ENCODE data around the gene MYO3B.

The MYO3B gene

DNA sequence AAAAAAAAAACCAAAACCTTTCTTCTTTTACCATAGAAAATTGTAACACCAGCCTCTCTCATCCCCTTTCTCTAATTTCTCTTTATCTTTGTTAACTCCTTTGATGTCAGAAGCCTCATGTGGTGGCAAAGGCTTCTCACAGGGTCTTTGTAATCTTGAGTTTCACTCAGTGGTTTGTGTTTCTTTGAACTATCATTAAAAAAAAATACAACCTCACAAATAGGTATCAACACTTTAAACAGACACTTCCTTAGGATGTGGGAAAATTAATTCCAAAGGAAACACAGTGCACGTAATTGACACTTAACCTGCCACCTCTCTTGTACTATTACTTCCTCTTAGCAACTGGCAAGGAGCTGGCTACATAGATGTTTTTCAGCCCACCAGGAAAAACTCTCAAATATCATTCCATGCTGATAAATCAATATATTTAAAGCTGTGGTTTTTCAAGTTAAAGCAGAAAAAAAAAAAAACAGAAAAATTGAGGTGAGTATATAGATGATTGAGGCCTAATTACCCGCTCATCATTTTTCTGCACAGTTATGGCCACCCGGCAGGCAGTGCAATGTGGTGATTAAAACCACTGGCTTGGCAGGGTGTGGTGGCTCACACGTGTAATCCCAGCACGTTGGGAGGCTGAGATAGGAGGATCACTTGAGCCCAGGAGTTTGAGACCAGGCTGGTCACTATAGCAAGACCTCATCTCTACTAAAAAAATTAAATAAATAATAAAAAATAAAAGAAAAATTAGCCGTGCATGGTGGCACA is 193.5 kb downstream of the MYO3B start:
- Mint-ChIP-seq H3K36me3 (no peaks in the 10 kb centered on the region), H3K27ac (no peak overlapping the region), H3K27me3 (peaks cover 51% of the 10 kb centered on the region), H3K4me3 (no peak overlapping the region), H3K9me3 (no peaks in the 10 kb centered on the region), H3K4me1 (peaks cover 13% of the 10 kb centered on the region)
- no peak for ATAC-seq

DNA sequence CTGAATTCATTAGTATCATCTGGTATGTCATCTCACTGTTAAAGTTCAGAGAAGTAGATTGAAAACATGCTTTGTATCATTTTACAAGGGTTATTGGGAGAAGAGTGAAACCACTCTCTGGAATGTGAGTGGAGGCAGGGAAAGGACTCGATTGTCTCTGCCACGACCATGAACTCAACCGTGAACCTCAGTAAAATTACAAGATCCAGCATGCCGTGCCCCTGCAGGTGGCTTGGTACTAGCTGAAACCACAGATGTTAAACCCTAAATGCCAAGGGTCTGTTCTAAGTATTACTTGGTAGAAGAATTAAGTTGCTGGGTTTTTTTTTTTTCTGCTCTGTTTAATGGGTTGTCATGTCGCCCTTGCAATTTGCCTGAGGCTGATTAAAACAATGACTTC is 197.2 kb downstream of the MYO3B start:
- Mint-ChIP-seq H3K36me3 (no peaks in the 10 kb centered on the region), H3K27ac (no peak overlapping the region), H3K4me1 (peaks cover 7% of the 10 kb centered on the region), H3K4me3 (no peak overlapping the region), H3K27me3 (peaks cover 52% of the 10 kb centered on the region), H3K9me3 (no peaks in the 10 kb centered on the region)
- ATAC-seq, result peak; percentile 31

DNA sequence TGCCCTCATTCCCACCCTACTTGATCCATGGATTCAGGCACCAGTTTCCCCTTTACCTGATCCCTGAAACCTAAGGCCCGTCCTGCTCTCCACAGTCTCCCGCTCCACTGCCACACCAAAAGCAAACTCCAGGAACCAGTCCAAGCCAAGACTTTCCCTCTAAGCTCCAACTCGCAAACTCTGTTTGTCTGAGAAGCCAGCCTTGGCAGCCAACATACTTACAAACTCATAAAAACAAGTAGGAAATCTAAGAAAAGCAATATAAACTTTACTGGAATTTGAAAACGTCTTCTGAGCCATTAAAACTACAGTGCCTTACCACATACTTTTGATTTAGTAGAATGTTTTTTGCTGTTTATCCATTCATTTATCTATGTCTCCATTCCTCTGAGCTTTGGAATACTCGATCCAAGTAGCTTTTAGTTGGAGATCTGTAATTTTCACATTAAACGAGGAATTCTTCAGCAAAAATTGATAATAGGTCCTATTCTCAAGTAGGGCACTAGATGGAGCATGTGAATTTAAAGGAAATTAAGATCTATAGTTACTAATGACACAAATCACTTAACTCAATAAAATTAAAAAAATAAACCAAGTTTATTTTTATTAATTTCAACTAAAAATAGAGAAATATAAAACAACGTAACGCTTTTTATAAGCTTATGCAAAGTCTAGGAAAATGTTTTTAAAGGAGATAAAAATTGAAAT is 199.7 kb downstream of the MYO3B start:
- no peak for ATAC-seq
- no peaks in the 10 kb centered on the region for H3K36me3 Mint-ChIP-seq
- peaks cover 7% of the 10 kb centered on the region for H3K4me1 Mint-ChIP-seq
- H3K9me3 Mint-ChIP-seq, result no peaks in the 10 kb centered on the region
- H3K4me3 Mint-ChIP-seq, result no peak overlapping the region
- no peak overlapping the region for H3K27ac Mint-ChIP-seq
- H3K27me3 Mint-ChIP-seq, result peaks cover 33% of the 10 kb centered on the region

DNA sequence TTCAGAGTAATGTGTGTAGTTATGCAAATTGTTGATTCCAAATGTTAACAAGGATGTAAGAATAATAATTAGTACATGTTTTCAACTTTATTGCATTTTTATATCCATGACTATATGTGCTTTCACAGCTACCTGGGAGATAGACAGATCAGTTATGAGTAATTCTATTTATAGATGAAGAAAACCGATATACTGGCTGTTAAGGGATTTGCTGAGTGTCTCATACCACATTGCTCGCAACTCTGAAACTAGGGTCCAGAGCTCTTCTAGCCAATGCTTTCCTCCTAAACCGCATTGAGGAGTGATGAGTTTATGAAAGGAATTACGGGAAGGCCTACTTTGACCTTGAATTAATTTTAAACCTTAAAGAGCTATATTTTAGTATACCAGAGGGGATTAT is 202.3 kb downstream of the MYO3B start:
- ATAC-seq, result no peak
- H3K9me3 Mint-ChIP-seq, result no peaks in the 10 kb centered on the region

DNA sequence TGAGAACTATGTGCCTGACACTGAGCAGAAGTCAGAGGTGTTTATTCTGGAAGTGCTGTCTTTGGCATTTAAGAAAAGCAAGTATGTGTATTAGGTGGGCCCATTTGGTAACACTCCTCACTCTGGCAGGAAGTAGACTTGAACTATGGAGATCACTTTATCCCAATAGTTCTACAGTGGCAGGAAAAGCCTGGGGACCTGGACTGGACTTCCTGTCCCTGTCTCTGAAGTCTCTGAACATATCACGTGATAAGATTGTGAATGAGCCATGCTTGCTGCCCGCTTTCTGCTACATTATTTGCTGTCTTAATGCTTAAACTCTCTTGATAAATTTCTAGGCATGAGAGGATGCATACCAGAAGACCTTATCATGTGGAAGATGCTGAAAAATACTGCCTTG is 203.7 kb downstream of the MYO3B start:
- no peak for ATAC-seq
- Mint-ChIP-seq H3K36me3 (no peaks in the 10 kb centered on the region), H3K27me3 (peaks cover 10% of the 10 kb centered on the region), H3K4me1 (no peaks in the 10 kb centered on the region), H3K27ac (no peak overlapping the region), H3K4me3 (no peak overlapping the region), H3K9me3 (no peaks in the 10 kb centered on the region)

More for the DNA sequence above, 202.3 kb downstream of the MYO3B start:
- peaks cover 6% of the 10 kb centered on the region for H3K4me1 Mint-ChIP-seq
- H3K36me3 Mint-ChIP-seq, result no peaks in the 10 kb centered on the region
- H3K27me3 Mint-ChIP-seq, result peaks cover 21% of the 10 kb centered on the region
- H3K4me3 Mint-ChIP-seq, result no peak overlapping the region
- no peak overlapping the region for H3K27ac Mint-ChIP-seq

DNA sequence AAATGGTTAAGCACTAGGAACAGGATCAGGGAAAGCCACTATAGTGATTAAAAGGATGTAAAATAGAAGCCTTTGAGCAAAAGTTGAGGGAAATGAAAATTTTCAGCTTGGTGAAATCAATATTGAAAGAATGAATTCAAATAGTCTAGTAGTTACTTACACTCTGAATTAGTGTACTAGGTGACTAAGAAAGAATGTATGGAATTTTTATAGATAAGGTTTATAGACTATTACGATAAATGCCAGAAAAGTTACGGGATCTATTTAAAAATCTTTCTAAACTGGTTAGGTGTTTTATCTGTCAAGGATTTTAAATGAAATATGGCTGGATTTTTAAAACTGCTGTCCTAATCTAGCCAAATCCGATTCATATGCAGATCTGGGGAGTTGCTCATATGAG is 208.6 kb downstream of the MYO3B start:
- no peak for ATAC-seq
- H3K9me3 Mint-ChIP-seq, result no peaks in the 10 kb centered on the region
- peaks cover 20% of the 10 kb centered on the region for H3K27me3 Mint-ChIP-seq
- no peaks in the 10 kb centered on the region for H3K36me3 Mint-ChIP-seq
- H3K27ac Mint-ChIP-seq, result no peak overlapping the region
- no peaks in the 10 kb centered on the region for H3K4me1 Mint-ChIP-seq
- H3K4me3 Mint-ChIP-seq, result no peak overlapping the region

DNA sequence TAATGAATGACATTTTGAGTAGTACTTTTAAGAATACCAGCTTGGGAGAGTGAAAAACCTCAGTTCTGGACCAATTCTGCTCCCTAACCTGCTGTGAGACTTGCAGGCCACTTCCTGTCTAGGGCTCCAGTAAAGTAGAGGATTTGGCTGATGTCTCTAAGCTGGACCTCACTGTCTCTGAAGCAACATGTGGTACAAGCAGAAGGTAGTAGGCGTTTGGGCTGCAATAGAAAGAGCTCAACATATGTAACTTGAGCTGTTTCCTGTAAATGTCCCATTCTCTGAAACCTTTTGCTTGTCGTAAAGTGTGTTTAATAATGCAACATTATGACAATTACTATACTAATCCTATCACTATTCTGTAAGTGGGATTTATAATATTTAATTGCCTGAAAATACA is 213.1 kb downstream of the MYO3B start:
- H3K27me3 Mint-ChIP-seq, result peaks cover 32% of the 10 kb centered on the region
- H3K4me3 Mint-ChIP-seq, result no peak overlapping the region
- ATAC-seq, result no peak

DNA sequence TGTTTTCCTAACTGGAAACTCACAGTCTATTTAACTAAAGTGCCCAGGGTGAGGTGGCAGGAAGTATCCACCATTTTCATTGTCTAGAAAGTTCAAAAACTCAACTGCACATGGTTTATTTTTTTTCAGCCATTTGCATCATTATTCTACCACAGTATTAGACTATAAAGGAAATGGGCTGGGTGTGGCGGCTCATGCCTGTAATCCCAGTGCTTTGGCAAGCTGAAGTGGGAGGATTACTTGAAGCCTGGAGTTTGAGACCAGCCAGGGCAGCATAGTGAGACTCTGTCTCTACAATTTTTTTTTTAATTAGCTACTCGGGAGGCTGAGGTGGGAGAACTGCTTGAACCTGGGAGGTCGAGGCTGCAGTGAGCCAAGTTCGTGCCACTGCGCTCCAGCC is 213.8 kb downstream of the MYO3B start:
- no peaks in the 10 kb centered on the region for H3K4me1 Mint-ChIP-seq
- ATAC-seq, result no peak
- no peaks in the 10 kb centered on the region for H3K9me3 Mint-ChIP-seq
- no peak overlapping the region for H3K27ac Mint-ChIP-seq
- no peaks in the 10 kb centered on the region for H3K36me3 Mint-ChIP-seq
- H3K4me3 Mint-ChIP-seq, result no peak overlapping the region
- peaks cover 38% of the 10 kb centered on the region for H3K27me3 Mint-ChIP-seq

More for the DNA sequence above, 213.1 kb downstream of the MYO3B start:
- Mint-ChIP-seq H3K27ac (no peak overlapping the region), H3K36me3 (no peaks in the 10 kb centered on the region), H3K9me3 (no peaks in the 10 kb centered on the region), H3K4me1 (no peaks in the 10 kb centered on the region)

DNA sequence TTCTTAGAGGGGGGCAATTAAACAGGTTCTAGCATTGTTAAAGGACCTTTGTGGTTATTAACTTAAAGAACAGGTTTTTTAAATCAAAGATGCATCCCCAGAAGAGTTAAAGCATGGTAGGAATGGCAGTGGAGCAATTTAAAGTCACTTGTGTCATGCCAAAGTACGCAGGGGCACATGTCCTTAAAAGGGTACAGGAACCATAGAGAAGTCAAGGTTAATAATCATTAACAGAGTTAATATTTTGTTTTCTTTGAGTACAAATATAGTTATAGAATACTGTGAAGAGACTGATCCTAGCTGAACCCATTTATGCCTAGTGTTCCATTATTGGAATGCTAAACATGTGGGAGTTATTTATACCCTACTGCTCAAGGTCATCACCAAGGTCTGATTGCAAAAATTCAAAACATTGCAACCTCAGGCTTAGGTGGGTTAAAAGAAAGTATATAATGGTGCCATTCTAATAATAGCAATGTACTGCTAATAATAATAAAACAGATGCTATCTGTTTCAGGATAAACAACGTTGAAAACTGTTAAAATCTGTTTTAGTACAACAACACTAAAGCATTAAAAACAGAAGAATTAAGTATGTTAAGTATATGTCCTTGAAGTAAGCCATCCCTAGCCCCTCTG is 216.0 kb downstream of the MYO3B start:
- ATAC-seq, result no peak
- Mint-ChIP-seq H3K4me3 (no peak overlapping the region), H3K27me3 (peaks cover 39% of the 10 kb centered on the region), H3K36me3 (no peaks in the 10 kb centered on the region), H3K27ac (no peak overlapping the region), H3K9me3 (no peaks in the 10 kb centered on the region), H3K4me1 (no peaks in the 10 kb centered on the region)

DNA sequence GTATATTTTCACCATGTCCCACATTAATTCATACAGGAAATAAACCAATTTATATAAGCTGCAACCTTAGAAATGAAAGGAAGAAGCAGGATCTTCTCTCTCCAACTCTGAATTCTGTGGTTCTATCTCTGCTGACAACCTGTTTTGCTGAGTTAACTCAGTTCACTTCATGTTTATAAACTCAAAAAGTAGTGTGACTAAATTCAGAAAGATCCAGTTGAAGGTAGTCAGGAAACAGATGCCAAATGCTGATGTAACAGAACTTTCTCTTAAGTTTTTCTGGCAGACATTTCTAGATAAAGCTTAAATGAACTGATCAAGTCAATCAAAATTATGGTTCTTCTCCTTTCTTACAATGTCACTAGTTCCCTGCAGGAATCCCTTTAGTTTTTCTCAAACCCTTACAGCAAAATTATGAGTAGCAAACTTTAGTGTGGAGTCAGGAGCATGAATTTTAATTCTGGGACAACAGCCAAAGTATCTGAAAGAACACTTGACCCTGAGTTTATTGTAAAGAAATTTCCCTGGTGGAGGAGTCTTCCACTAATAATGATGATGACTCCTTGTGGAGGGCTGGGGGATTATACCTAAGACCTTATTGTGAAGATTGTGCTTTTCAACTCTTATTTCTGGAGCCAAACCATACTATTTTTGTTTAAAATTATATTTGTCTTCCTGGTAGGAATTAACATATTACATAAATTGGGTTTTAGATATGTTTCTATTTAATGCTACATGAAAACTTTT is 216.9 kb downstream of the MYO3B start:
- Mint-ChIP-seq H3K36me3 (no peaks in the 10 kb centered on the region), H3K4me3 (no peak overlapping the region), H3K27me3 (peaks cover 39% of the 10 kb centered on the region), H3K4me1 (no peaks in the 10 kb centered on the region), H3K9me3 (no peaks in the 10 kb centered on the region), H3K27ac (no peak overlapping the region)
- ATAC-seq, result no peak

DNA sequence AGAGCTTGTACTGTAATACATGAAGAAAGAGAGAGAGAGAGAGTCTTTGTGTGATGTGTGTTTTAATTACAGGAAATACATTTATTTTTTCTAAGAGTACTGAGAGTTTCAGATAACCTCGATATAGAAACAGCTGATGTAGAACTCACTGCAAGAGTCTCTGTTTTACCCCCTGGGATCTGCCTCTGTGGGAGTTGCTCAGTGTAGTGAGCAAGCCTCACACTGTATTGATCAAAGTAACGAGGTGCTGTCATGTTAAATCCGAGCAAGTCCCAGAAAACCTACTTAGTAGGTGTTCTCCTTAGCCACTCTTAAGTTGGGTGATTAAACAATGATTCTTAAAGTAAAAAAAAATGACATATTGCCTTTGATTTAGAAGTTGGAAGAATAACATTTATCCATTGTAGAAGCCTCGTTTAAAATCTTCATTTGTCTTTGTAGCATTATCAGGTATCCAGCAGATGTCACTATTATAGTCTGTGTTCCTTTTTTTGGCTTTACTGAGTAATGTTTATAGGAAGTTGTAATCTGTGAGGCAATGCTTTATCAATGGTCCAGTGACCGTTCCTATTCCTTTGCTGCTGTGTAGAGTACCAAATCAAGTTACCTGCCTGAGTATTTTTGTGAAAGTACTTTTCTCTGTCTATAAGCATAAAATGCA is 219.0 kb downstream of the MYO3B start:
- Mint-ChIP-seq H3K36me3 (no peaks in the 10 kb centered on the region), H3K27ac (no peak overlapping the region), H3K27me3 (peaks cover 30% of the 10 kb centered on the region), H3K4me1 (no peaks in the 10 kb centered on the region), H3K4me3 (no peak overlapping the region), H3K9me3 (no peaks in the 10 kb centered on the region)
- no peak for ATAC-seq

DNA sequence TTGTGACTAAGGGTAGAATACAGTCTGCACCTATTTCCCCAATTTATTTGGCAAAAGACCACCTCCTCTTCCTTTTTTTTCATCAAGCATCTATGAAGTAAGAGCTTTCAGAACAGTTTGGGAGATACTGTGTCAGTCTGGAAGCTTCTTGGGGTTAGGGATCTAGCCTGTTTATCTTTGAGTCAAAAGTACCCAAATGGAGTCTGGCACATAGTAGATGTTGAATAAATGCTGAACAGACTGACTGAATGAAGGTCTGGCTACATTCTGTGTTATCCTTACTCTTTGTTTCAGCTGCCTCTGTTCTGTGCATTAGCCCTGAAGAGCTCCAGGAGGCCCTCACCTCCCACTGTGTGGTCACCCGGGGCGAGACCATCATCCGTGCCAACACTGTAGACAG is 223.2 kb downstream of the MYO3B start:
- Mint-ChIP-seq H3K4me3 (no peak overlapping the region), H3K9me3 (no peaks in the 10 kb centered on the region), H3K27ac (no peak overlapping the region), H3K4me1 (peaks cover 6% of the 10 kb centered on the region), H3K36me3 (no peaks in the 10 kb centered on the region), H3K27me3 (peaks cover 28% of the 10 kb centered on the region)
- ATAC-seq, result no peak

DNA sequence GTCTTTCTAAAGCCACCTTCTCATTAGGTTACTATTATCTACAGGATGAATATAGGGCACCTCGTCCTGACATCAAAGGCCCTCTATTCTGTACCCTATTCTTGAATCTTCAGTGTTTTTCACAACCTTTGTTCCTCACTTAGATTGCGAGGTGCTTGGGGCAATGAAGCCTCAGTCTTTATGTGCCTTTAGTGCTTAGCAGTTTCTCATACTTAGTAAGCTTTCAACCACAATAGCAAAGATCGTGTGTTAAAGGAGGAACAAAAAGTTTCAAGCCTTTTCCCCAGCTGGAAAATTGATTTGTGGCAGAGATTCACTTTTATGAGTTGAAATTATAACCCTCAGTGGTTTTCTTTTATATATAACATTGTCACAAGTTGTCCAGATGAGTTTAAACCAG is 226.9 kb downstream of the MYO3B start:
- H3K36me3 Mint-ChIP-seq, result no peaks in the 10 kb centered on the region
- H3K27ac Mint-ChIP-seq, result no peak overlapping the region
- peak; percentile 57 for ATAC-seq
- H3K4me1 Mint-ChIP-seq, result peaks cover 20% of the 10 kb centered on the region
- no peaks in the 10 kb centered on the region for H3K9me3 Mint-ChIP-seq
- no peak overlapping the region for H3K4me3 Mint-ChIP-seq
- peaks cover 43% of the 10 kb centered on the region for H3K27me3 Mint-ChIP-seq

DNA sequence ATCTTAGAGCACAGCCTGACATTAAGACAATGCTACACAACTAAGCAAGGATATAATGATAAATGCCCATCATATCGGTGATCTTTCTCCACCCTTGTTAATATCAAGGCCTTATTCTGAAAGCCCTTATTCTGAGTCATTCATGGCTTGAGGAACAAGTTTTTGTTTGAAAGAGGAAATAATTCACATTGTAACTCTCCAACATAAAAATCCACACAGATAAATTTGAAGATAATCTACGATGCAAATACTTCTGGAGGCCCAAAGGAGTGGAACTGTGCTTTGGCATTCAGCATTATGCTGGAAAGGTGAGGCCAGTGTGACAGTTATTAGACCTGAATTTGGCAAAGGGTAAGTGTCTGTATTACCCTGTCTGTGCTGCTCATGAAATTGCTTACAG is 227.4 kb downstream of the MYO3B start:
- H3K27me3 Mint-ChIP-seq, result peaks cover 43% of the 10 kb centered on the region
- peaks cover 20% of the 10 kb centered on the region for H3K4me1 Mint-ChIP-seq
- no peak overlapping the region for H3K4me3 Mint-ChIP-seq
- no peak for ATAC-seq
- no peak overlapping the region for H3K27ac Mint-ChIP-seq
- H3K9me3 Mint-ChIP-seq, result no peaks in the 10 kb centered on the region
- H3K36me3 Mint-ChIP-seq, result no peaks in the 10 kb centered on the region

All from stimulated activated memory B cell treated with anti-CD40 and anti-IgM and Interleukin-4, amounts not matched to agents 10 μg/mL and 1 μg/mL and 100 μg/mL, for 72 hours (primary cell).